Measurements from ENCODE around the gene SGMS1.

Gene SGMS1

DNA sequence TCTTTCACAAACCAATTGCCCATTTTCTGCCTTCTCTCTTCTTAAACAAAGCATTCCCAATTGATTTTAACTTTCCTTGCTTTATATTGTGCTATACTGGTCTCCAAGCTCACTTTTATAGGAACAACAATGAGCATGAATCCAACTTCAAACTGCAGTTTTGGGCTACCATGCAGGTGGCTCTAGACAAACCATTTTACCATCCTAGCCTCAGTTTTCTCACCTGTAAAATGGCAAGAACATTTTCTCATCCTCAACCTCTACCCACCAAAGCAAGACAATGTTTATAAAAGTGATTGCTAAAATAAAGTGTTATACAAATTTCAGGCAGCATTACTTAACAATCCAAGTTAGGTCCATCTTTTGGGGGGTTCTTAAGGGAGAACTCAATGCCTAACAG, 305.6 kb downstream of the SGMS1 start:
- no peak for DNase-seq

DNA sequence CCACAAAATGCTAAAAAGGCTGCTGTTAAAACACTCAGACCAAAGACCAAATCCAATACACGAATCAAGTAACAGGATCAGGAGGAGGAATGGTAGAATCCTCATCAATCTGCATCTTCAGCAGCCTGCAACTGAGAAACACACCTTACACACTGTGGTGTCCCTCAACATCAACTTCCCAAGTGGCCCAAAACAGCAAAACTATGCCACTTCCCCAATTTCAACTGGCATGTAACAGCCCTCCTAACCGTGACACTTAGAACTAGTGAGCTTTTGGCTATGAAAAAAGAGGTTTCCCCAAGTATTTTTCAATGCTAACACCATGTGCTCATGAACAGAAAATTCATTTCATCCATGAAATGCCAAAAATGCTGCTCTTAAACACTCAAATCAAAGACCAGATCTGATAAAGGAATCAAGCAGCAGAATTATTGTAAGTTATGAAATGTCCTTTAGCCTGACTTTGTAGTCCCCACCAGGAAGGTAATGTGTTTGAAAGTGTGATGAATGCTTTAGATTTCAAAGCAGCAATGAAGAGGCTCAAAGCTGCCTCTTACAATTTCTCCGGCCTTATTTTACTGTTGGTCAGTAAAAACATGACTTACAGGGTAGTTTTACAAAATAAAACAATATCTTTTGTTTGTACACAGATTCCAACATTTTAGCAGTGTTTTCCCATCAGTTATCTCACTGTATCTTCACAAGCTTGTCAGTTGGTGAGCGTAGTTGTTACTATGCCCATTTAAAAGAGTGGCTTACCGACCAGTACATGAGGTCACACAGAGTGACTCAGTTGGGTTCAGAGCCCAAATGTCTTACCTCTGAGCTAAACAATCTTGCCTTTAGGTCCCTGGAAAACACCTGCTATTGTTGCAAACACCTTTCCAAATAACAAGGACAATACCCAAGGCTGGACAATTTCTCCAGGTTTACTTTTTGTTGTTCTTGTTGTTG, 306.8 kb downstream of the SGMS1 start:
- no peak for DNase-seq

DNA sequence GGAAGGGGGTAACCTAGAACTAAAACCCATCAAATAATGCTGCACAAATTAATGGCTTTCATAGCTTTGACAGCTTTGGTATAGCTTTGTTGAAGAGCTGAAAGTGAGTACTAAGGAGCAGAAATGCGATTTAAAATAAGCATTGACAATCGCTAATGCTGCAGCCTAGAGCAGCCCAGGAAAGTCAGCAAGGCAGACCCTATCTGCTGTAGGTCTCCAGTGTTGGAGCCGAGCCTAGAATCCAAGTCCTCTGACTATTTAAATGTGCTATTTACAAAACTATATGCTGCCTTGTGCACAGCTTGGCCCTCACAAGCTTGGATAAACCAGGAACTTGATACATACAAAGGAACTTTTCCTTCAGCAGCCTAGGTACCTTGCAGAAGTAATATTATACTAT, 307.6 kb downstream of the SGMS1 start:
- no peak for DNase-seq

DNA sequence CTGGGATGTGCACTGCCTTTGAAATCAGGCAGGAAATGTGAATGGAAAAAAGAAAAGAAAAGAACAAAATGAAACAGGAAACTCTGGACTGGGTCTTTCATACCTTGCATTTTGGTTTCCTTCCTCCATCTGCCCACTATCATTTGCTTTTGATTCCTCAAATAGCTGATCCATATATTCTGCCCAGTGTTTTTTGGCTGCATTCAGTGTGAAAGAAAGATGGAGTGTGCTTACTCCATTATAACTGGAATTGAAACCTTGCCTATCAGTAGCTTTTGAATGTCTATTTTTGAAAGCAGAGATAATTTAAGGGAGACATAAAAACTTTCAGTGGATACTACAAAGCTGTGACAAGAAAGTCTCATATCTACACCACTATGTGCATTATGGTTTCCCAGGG, 308.3 kb downstream of the SGMS1 start:
- DNase-seq = no peak

DNA sequence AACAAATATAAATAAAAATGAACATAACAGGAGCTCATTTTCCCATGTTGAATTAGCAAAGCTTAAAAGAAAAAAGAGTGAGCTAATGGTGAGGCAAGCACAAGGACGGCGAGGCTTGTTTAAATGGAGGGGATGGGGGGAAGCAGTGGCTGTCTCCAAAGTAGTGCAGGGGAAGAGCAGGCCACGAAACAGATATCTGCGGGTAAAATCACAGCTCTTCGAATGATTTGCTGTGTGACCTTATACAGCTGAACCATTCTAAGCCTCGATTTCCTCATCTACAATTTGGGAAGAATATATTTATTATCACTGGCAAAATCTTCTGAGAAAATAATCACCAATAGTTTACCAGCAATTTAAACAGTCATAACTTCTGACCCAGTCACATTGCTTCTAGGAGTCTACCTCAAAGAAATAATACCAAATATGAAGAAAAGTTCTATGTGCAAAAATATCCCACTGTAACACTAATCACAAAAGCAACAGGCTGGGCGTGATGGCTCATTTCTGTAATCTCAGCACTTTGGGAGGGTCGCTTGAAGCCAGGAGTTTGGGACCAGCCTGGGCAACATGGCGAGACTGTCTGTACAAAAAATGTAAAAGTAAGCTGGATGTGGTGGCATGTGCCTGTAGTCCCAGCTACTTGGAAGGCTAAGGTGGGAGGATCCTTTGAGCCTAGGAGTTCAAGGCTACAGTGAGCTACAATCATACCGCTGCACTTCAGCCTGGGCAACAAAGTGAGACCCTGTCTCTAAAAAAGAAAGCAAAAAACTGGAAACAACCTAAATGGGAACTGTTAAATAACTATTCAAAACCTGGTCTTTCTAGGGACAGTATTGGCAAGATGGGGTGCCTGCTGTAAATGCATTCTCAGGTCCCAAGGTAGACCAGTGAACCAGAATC, 309.3 kb downstream of the SGMS1 start:
- DNase-seq = no peak

DNA sequence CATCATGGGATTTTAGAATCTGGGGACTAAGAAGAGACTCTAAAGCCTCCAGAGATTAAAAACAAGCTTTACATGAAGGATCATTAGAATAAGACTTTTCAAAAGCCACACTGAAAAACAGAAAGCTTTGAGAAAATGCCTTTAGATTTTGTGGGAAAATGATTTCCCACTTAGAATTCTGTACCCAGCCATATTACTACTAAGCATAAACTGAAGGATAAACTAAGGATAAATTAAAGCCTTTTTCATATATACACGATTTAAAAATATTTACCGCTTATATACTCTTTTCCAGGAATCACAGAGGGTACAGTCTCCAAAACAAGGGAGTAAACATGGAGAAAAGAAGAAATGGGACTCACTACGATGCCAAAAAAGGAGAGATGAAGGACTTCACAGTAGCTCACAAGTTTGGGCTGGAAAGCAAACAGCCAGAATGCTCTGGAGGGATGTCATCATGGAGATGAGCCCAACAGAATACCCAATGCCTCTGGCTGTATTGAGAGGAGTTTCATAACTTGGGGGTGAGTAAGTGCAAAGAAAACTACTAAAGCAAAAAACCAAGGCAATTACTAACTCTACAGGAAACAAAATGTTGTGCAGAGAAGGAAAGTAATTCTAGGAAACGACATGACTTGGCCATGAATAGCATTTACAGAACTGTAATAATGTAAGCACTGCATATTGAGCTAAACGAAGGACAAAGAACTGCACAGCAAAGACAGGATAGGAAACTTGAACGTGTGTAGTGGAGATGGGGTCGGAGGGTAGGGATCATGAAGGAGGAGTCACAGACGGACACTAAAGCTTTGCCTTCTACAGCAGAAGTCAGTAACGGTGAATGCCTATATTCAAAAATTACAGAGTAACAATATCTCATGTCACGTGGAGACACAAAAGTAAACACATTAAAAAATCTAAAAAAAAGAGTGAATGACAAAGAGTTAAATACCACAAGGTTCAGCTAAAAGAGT, 311.0 kb downstream of the SGMS1 start:
- peak; percentile 61 for DNase-seq

DNA sequence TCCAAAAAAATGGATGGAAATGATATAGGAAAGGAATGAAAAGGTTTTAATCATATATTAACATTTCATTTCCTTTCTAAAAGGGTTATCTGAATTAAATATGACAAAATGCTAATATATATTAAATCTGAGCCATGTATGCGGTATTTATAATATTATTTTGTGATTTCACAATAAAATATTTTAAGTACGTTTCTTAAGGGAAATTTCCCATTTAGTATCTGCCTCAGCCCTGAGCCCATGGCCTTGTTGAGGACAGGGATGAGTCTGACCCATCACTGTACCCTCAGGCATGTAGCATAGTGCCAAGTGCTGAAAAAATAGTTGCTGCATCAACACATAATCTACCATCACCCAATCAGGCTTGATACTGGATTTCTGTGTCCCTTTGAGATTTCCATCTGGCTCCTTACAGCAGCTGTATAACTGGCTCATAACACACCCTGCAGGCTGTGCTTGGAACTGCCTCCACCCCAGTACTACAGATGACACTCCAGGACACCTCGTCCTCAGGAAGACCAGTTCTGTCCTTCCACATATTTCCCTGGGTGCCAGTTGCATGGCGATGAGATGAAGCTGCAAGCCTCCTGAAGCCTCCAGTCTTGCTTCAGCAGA, 313.1 kb downstream of the SGMS1 start:
- DNase-seq = no peak

DNA sequence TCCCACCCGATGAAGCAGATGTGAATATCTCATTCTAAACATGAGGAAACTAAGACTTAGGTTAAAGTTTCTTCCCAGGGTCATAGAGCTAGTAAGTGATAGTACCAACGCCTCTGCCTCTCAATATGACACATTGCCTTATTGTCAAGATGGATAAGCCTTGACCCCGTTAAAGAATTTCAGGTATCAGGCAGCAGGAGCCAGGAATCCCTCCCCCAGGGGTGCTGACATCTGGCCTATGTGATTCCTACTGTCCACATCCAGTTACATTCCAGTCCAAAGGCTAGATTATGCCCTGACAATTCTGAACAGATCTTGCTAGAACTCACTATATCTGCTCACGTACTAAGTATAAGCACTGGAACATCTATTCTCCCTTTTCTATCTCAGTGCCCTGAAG, 314.4 kb downstream of the SGMS1 start:
- no peak for DNase-seq

DNA sequence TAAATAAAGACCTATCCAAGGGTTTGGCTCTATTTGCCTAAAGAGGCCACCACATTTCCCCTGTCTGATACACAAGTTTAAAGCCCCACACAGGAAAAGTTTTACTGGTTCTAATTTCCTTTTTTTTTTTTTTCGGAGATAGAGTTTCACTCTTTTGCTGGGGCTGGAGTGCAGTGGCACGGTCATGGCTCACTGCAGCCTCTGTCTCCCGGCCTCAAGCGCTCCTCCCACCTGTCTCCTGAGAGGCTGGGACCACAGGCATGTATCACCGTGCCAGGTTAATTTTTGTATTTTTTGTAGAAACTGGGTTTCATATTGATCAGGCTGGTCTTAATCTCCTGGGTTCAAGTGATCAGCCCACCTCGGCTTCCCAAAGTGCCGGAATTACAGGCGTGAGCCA, 319.1 kb downstream of the SGMS1 start:
- no peak for DNase-seq

DNA sequence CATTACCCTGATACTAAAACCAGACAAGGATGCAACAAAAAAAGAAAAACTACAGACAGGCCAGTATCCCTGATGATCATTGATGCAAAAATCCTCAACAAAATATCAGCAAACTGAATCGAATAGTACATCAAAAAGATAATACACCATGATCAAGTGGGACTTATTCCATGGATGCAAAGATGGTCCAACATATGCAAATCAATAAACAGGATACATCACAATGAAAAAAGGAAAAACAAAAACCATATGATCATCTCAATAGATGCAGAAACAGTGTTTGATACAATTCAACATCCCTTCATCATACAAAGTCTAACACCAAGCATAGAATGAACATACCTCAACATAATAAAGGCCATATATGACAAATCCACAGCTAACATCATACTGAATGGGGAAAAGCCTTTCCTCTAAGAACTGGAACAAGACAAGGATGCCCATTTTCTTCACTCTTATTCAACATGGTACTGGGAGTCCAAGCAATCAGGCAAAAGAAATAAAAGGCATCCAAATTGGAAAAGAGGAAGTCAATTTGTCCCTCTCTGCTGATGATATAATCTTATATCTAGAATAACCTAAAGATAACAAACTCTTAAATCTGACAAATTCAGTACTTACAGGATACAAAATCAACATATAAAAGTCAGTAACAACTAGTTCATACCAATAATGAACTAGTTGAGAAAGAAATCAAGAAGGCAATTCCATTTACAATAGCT, 323.6 kb downstream of the SGMS1 start:
- no peak for DNase-seq

DNA sequence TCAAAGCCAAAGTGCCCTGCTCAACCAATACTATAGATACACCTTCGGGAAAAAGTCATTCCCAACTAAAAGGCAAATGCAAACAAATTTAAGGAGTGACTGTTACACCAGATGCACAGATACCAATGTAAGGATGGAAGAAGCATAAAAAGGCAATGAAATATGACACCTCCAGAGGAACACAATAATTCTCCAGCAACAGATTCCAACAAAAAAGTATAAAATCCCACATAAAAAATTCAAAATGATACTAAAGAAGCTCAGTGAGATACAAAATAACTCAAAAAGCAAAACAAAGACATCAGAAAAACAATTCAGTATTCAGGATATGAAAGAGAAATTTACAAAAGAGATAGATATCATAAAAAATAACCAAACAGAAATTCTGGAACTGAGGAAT, 328.4 kb downstream of the SGMS1 start:
- no peak for DNase-seq

DNA sequence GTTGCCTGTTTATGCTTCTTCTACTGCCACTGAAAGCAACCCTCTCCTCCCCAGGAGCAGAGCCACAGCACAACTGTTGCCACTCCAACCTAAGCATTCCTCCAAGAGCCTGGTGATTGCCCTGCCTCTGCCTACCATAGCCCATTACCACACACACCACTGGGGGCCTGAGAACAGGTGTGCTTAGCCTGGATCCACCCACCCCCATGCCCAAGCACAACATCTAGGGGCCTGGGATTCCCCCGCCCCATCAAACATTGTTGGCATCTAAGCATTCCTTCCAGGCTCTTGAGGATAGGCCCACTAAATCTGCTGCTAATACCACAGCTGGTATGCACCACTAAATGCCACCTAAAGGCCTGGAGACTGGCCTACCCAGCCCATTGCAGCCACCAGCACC, 329.2 kb downstream of the SGMS1 start:
- no peak for DNase-seq

DNA sequence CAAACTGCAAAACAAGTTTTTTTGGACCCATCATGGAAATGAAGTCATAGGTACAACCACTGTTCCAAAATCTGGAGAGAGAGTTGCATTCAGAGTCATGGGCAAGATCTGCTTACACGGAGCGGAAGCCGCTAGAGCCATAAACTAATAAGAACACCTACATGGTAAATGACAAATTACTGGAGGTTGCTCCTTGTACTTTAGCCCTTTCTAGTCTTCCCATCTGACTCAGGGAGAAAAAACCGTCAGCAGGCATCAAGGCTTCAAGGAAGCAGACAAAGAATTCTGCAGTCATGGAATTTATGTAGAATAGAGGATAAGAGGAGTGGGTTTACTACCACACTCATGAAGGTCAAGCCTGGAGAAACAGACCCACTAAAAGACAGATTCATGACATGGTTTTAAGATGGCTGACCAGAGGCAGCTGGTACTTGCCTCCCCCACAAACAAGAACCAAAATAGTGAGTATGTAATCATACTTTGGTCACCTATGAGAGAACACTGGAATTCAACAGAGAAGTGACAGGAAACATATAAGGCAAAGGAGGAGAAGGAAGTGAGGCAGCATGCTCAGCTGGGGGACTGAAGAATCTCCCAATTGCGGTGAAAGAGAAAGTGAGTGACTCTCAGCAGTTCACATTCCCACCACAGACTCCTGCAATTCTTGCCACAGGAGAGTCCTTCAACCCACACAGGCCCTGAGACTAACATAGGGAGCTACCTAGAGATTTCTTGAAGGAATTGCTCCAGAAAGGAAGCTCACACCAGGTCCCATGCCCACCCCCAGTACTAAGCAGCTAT, 330.0 kb downstream of the SGMS1 start:
- no peak for DNase-seq

DNA sequence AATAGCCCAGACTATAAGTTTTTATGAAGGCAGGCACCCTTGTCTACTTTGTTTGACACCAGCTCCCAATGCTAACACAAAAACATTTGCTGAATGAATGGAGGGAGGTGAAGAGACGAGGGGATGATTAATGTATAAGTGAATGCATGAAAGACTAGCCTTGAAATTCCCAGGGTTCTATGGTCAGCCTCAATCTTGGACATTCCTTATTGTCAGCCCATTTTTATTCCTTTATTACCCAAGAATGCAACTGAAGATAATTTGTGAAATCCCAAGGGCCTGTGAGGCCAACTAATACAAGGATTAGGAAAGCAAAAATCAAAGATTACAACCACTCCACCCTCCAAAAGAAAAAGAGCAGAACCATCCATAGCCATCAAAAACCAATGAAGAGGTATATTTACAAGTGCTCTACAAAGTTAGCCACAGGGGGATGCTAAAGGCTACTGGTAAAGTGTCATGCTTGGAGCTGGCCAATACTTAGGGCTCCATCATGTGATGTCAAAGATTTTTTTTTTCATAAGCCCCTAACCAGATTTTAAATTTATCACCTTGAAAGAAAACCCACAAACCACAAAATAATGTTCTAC, 332.4 kb downstream of the SGMS1 start:
- DNase-seq = peak; percentile 35

DNA sequence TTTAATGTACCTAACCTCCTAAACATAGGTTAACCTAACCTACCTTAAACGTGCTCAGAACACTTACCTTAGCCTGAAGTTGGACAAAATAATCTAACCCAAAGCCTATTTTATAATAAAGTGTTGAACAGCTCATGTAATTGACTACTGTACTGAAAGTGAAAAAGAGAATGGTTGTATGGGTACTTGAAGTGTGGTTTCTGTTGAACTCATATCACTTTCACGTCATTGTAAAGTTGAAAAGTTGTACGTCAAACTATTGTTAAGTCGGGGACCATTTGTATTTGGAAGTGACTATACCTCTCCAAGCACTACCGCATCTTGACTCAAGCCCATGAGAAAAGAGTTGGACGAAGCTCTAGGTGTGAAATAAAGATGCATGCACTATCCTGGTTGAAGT, 334.6 kb downstream of the SGMS1 start:
- no peak for DNase-seq

DNA sequence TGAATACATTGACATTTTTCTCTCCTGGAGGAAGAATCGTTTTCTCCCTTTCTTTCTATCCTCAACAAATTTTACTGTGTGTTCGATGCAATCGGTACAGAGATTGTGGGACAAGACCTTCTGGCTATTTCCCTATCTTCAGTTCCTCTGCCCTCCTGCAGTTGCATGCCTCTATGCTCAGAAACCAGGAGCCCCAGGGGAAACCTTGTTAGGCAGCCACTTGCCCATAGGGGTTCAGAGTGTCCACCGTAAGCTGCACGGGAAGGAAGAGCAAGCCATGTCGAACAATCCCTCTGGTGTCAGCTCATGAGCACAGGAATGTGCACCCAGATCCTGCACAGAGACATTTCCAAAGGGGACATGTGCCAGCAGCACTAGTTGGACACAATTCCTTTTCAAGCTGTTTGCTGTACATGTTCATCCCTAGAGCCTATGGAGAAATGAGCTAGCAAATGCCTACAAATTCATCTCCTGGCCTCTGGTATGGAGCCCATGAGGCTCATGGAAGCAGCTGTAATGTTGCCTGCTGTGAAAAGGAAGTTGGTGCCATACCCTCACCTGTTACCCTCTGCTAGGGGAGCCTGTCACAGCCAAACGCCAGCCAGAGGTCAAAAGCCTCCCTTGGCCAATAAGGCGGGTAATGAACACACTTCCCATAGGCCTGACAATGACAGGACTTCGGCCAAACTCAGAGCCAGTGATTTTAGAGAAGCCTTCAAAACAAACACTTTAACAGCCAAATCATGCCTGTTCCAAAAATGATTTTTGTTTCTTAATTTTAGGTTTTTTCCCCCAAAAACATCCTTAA, 336.6 kb downstream of the SGMS1 start:
- DNase-seq = no peak

DNA sequence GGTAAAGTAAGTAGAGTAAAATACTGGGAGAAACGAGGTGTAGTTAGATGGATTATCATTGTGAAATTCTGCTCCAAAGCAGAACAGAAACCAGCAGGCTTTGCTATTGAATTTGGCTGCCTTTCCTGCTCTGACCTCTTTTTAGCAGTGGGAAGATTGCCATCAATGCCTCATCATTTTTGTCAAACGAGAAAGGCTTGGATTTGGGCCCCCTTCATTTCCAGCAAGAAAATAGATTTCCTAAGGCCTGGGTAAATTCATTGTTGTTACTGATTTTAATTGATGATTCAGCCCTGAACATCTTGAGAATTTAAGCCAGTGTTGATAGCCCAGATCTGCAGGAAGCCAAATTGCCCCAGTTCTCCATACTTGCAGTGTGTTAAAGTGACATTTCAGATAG, 337.2 kb downstream of the SGMS1 start:
- DNase-seq = peak; percentile 84

DNA sequence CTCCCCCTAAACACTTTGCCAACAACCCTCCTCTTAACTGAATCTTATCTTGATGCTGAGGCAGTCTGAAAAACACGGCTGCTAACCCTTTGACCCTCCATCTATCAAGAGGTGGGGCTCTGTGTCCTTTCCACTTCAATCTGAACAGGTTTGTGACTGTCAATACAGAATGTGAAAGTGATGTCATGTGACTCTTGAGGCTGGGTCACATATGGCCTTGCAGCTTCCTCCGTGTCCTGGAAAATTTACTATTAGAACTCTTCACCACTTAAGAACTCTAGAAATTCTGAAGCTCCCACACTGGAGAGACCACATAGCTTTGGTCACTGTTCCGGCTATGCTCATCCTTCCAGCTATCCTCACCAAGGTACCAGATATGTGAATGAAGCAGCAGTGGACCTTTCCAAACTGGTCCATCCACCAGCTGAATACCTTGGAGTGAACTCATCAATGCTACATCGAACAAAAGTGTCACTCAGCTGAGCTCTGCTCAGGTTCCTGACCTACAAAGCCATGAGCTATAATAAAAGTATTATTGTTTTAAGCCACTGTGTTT, 341.7 kb downstream of the SGMS1 start:
- DNase-seq = no peak
